Stimulated activated CD4-positive, alpha-beta T cell treated with anti-CD3 and anti-CD28 coated beads, Interleukin-15, amount 100 ng/mL, for 1 hour (primary cell): ENCODE data around the gene PRRT2.
A peak's percentile ranks its signal among the peaks of the same experiment; 100 is the strongest.

ENCODE experiments used
- DNase-seq, 2 donors: peaks; one replicate each; pipeline ENCODE4 v3.0.0-alpha.2; 2020; ENCODE audit warnings: low read depth in 1 of 2, low spot score in 1 of 2

The PRRT2 gene

GRCh38 chr16:29860218-29860617 is 48.2 kb downstream of the PRRT2 start:
- no peak for DNase-seq

- DNase-seq, result no peak
These were observed 50.4 kb downstream of the PRRT2 start for GRCh38 chr16:29862383-29862883.

GRCh38 chr16:29862884-29863668 is 51.1 kb downstream of the PRRT2 start, which contains the start of gene CDIPT:
TSS of gene CDIPT (minus strand) at chr16:29863226. CDS start at chr16:29862857, 369 bp downstream.
- peak; percentile 84 to 85 for DNase-seq

GRCh38 chr16:29863669-29863984 is 51.6 kb downstream of the PRRT2 start:
- DNase-seq, result no peak

- no peak for DNase-seq
These were observed 52.2 kb downstream of the PRRT2 start for GRCh38 chr16:29864205-29864604.
